ENCODE measurements around the gene SUSD1.

DNA sequence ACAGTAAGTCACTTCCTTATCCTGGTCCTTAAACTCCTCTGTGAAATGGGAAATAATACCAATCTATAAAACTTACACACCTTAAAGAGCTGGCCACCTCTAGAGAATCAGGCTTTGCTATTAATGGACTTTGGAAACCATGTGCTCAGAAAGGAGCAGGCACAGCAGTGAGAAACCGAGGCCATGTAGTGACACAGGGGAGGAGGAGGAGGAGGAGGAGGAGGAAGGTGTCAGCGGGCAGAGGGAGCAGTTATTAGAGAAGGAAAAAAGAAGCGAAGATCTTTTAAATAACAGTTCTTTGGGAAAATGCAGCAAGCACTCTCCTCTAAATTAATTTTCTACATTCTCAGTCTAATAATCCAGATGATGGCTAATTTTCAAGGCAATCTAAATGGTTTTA lies 38.0 kb downstream of the SUSD1 start:
- TF ChIP-seq, protein P1, sequence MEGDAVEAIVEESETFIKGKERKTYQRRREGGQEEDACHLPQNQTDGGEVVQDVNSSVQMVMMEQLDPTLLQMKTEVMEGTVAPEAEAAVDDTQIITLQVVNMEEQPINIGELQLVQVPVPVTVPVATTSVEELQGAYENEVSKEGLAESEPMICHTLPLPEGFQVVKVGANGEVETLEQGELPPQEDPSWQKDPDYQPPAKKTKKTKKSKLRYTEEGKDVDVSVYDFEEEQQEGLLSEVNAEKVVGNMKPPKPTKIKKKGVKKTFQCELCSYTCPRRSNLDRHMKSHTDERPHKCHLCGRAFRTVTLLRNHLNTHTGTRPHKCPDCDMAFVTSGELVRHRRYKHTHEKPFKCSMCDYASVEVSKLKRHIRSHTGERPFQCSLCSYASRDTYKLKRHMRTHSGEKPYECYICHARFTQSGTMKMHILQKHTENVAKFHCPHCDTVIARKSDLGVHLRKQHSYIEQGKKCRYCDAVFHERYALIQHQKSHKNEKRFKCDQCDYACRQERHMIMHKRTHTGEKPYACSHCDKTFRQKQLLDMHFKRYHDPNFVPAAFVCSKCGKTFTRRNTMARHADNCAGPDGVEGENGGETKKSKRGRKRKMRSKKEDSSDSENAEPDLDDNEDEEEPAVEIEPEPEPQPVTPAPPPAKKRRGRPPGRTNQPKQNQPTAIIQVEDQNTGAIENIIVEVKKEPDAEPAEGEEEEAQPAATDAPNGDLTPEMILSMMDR (conservative IDR thresholded peaks at IDR 0.05; ENCODE audit: low read length): no peak
- no peak for TF ChIP-seq EZH2phosphoT487 (IDR thresholded peaks at IDR 0.05; ENCODE audit: borderline replicate concordance, low read depth, low read length)
